ENCODE data around the gene DHRS13.
"Not testable (repeated sequence)": the region's sequence is repeated elsewhere in the genome, so short reads cannot be mapped to it uniquely, and the experiment has no call there.

DHRS13 gene

DNA sequence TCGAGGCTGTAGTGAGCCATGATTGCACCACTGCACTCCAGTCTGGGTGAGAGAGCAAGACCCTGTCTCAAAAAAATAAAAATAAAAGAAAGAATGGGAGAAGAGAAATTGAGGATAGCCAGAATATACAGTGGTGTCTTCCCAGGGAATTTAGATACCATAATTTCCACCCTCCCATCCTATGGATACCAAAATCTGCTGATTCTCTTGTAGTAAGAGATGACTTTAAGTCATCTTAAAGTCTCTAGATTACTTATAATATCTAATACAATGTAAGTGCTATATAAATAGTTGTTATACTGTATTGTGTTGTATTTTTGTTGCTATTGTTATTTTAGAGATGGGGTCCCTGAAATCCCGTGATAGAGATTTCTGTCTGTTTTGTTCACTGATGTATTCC lies 49.6 kb downstream of the DHRS13 start:
- Histone ChIP-seq H3K4me1 (ENCODE audit: insufficient read depth, poor library complexity, severe bottlenecking) (peaks cover 3% of the 10 kb centered on the region), H3K9me3 (ENCODE audit: severe bottlenecking) (no peaks in the 10 kb centered on the region), H3K36me3 (ENCODE audit: low read depth) (peaks cover 25% of the 10 kb centered on the region), H3K27ac (ENCODE audit: poor library complexity, severe bottlenecking) (no peak overlapping the region), H3K4me3 (ENCODE audit: severe bottlenecking) (no peak overlapping the region), H3K27me3 (ENCODE audit: insufficient read depth, poor library complexity, severe bottlenecking) (no peaks in the 10 kb centered on the region)
- ATAC-seq (ENCODE audit: low read depth) (no peak), DNase-seq (ENCODE audit: low spot score) (no peak)
- TF ChIP-seq, protein P1, sequence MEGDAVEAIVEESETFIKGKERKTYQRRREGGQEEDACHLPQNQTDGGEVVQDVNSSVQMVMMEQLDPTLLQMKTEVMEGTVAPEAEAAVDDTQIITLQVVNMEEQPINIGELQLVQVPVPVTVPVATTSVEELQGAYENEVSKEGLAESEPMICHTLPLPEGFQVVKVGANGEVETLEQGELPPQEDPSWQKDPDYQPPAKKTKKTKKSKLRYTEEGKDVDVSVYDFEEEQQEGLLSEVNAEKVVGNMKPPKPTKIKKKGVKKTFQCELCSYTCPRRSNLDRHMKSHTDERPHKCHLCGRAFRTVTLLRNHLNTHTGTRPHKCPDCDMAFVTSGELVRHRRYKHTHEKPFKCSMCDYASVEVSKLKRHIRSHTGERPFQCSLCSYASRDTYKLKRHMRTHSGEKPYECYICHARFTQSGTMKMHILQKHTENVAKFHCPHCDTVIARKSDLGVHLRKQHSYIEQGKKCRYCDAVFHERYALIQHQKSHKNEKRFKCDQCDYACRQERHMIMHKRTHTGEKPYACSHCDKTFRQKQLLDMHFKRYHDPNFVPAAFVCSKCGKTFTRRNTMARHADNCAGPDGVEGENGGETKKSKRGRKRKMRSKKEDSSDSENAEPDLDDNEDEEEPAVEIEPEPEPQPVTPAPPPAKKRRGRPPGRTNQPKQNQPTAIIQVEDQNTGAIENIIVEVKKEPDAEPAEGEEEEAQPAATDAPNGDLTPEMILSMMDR (IDR thresholded peaks at IDR 0.05; ENCODE audit: poor library complexity, severe bottlenecking) = no peak

DNA sequence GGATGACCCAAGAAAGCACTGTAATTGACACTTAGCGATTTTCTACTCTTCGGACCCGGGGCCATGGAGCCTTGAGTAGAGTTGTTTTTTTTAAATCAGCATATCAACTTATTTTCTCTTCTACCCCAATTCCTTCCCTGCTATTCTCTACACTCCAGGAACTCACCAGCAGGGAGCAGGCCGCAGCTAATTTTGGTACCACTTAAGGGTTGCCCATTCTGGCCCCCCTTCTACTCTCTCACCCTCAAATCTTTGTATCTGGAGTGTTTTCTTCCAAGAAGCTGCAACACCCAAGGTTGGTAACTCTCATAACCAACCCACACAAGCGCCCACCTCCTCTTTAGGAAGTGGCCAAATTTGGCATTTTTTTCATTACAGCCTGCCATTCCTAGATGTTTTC lies 53.6 kb downstream of the DHRS13 start:
- TF ChIP-seq, protein P1 (IDR thresholded peaks at IDR 0.05; ENCODE audit: poor library complexity, severe bottlenecking) = no peak
- DNase-seq (ENCODE audit: low spot score) (no peak), ATAC-seq (ENCODE audit: low read depth) (peak; percentile 50; the same call in 1 of the 3 replicates)
- no peak overlapping the region for H3K4me3 ChIP-seq (ENCODE audit: severe bottlenecking)
- no peak overlapping the region for H3K27ac ChIP-seq (ENCODE audit: poor library complexity, severe bottlenecking)
- H3K4me1 ChIP-seq (ENCODE audit: insufficient read depth, poor library complexity, severe bottlenecking) = peaks cover 3% of the 10 kb centered on the region
- no peaks in the 10 kb centered on the region for H3K36me3 ChIP-seq (ENCODE audit: low read depth)
- no peaks in the 10 kb centered on the region for H3K9me3 ChIP-seq (ENCODE audit: severe bottlenecking)
- no peaks in the 10 kb centered on the region for H3K27me3 ChIP-seq (ENCODE audit: insufficient read depth, poor library complexity, severe bottlenecking)

DNA sequence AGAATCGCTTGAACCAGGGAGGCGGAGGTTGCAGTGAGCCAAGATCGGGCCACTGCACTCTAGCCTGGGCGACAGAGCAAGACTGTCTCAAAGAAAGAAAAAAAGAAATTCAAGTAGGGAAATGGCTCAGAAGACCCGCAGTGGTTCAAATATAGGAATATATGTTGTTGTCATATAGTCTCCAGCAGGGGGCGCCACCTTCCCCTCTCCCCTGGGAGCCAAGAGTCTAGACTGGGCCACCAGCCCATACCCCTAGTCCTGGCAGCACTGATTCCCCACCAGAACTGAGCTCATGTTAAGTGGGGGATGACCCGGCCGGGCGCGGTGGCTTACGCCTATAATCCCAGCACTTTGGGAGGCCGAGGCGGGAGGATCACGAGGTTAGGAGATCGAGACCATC lies 54.2 kb downstream of the DHRS13 start:
- H3K27ac ChIP-seq (ENCODE audit: poor library complexity, severe bottlenecking); H3K4me3 ChIP-seq (ENCODE audit: severe bottlenecking); ATAC-seq (ENCODE audit: low read depth); H3K36me3 ChIP-seq (ENCODE audit: low read depth); H3K9me3 ChIP-seq (ENCODE audit: severe bottlenecking); H3K4me1 ChIP-seq (ENCODE audit: insufficient read depth, poor library complexity, severe bottlenecking); DNase-seq (ENCODE audit: low spot score); H3K27me3 ChIP-seq (ENCODE audit: insufficient read depth, poor library complexity, severe bottlenecking): not testable (repeated sequence)
- TF ChIP-seq, protein P1 (IDR thresholded peaks at IDR 0.05; ENCODE audit: poor library complexity, severe bottlenecking) = peak; percentile 34
